Thyroid gland (tissue), 4 donors: ENCODE data around the gene VEPH1.

Experiments used
- CTCF ChIP-seq, 6 experiments: fragments of 200-600 bp in 3 of 6; fragments of 450-650 bp in 3 of 6; sonication (generic) in 3 of 6; IDR thresholded peaks; one replicate each; pipeline ENCODE4 v1.5.1; 2016 to 2019; ENCODE audit warnings: antibody characterized with exemption in 6 of 6, mild to moderate bottlenecking in 2 of 6, inconsistent platforms in 1 of 6, moderate library complexity in 1 of 6
- POLR2A ChIP-seq, 2 donors: fragments of 450-650 bp; IDR thresholded peaks; one replicate each; pipeline ENCODE4 v1.6.1; 2017; ENCODE audit warnings: antibody characterized with exemption in 2 of 2, mild to moderate bottlenecking in 2 of 2, moderate library complexity in 1 of 2

DNA sequence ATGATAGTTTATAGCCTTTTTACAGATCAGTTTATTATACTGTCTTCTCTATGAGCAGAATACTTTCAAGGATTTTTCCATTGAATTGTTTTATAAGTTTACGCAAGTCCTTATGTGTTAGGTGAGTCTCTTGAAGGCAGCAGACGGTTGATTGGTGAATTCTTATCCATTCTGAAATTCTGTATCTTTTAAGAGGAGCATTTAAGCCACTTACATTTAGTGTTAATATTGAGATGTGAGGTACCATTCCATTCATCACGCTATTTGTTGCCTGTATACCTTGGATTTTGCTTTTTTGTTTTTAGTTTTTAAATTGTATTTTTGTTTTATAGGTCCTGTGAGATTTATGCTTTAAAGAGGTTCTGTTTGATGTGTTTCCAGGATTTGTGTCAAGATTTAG, 32.5 kb upstream of the VEPH1 start:
- TF ChIP-seq CTCF (IDR thresholded peaks at IDR 0.05) (no peak), POLR2A (IDR thresholded peaks at IDR 0.05) (no peak)
